K562 (cell line): ENCODE results near the gene TSPYL4. TPM values are rescaled to one million over a fixed set of nuclear protein-coding genes. Genes with fewer than 3 reads are reported as not detected.

ENCODE experiments used
- BHLHE40 ChIP-seq: IDR thresholded peaks from 2 replicates; pipeline ENCODE4 v1.6.1; 2011; ENCODE audit warnings: low read length, improper control_type of control experiment
- CBX5 ChIP-seq: IDR thresholded peaks from 2 replicates; pipeline ENCODE4 v1.6.1; 2014; ENCODE audit warnings: low read depth, borderline replicate concordance
- CCNT2 ChIP-seq: IDR thresholded peaks from 2 replicates; pipeline ENCODE4 v1.6.1; 2011; ENCODE audit warnings: borderline replicate concordance, low read depth, mild to moderate bottlenecking, moderate library complexity, mixed read lengths, low read length; ENCODE audit not compliant: insufficient read length; ENCODE audit errors: extremely low read depth
- CEBPG ChIP-seq, 3 experiments: fragments of 200-800 bp in 1 of 3; sonication (Bioruptor generic) in 1 of 3; sonication (generic) in 1 of 3; formaldehyde crosslinking in 1 of 3; IDR thresholded peaks in 2 of 3; conservative IDR thresholded peaks in 1 of 3; 2 replicates each; pipeline versions ENCODE4 v1.6.1 to v1.8.0; 2016 to 2022; ENCODE audit warnings: missing compliant biosample characterization in 2 of 3, missing genetic modification characterization in 2 of 3, mild to moderate bottlenecking in 1 of 3, missing genetic modification reagents in 1 of 3
- CREM ChIP-seq: IDR thresholded peaks from 2 replicates; pipeline ENCODE4 v1.6.1; 2014; ENCODE audit warnings: antibody characterized with exemption, low read depth
- EHMT2 ChIP-seq: fragments of 450-650 bp; IDR thresholded peaks from 2 replicates; pipeline ENCODE4 v1.6.1; 2018; ENCODE audit warnings: antibody characterized with exemption
- FOSL1 ChIP-seq: fragments of 200-800 bp; sonication (Bioruptor generic); conservative IDR thresholded peaks from 2 replicates; pipeline ENCODE4 v1.6.1; 2016; ENCODE audit warnings: missing genetic modification characterization, missing compliant biosample characterization
- HIVEP1 ChIP-seq: fragments of 250-450 bp; sonication (Bioruptor Pico); IDR thresholded peaks from 2 replicates; pipeline ENCODE4 v1.4.0; 2020; ENCODE audit warnings: mild to moderate bottlenecking
- KDM4B ChIP-seq, 2 experiments: fragments of 450-650 bp in 1 of 2; sonication (generic) in 1 of 2; IDR thresholded peaks; 2 replicates each; pipeline ENCODE4 v1.6.1; 2016 to 2017; ENCODE audit warnings: borderline replicate concordance in 2 of 2, antibody characterized with exemption in 1 of 2, low read depth in 1 of 2, mild to moderate bottlenecking in 1 of 2
- MED1 ChIP-seq: sonication (generic); formaldehyde crosslinking; IDR thresholded peaks from 2 replicates; pipeline ENCODE4 v1.8.1; 2023; ENCODE audit warnings: missing genetic modification reagents, borderline replicate concordance
- MEIS2 ChIP-seq: fragments of 450-650 bp; IDR thresholded peaks from 2 replicates; pipeline ENCODE4 v1.6.1; 2014; ENCODE audit warnings: mild to moderate bottlenecking; ENCODE audit not compliant: partially characterized antibody
- PRPF4 ChIP-seq: fragments of 200-400 bp; formaldehyde crosslinking; IDR thresholded peaks from one replicate; pipeline ENCODE4 v1.6.1; 2017; ENCODE audit warnings: low read length, low read depth, mild to moderate bottlenecking; ENCODE audit not compliant: insufficient read depth, poor library complexity, severe bottlenecking
- PURB ChIP-seq: sonication (generic); formaldehyde crosslinking; IDR thresholded peaks from 2 replicates; pipeline ENCODE4 v1.9.0; 2021; ENCODE audit warnings: low read depth, mild to moderate bottlenecking, missing genetic modification reagents
- SRSF7 ChIP-seq: fragments of 200-400 bp; formaldehyde crosslinking; optimal IDR thresholded peaks from 2 replicates; pipeline ENCODE3; 2017; ENCODE audit warnings: mild to moderate bottlenecking, low read depth, low read length
- U2AF2 ChIP-seq: fragments of 200-400 bp; formaldehyde crosslinking; optimal IDR thresholded peaks from 2 replicates; pipeline ENCODE3; 2017; ENCODE audit warnings: low read depth, mild to moderate bottlenecking, low read length
- ZNF165 ChIP-seq: fragments of 250-450 bp; sonication (Bioruptor Pico); IDR thresholded peaks from 2 replicates; pipeline ENCODE4 v1.4.0; 2020; ENCODE audit warnings: borderline replicate concordance
- ZNF224 ChIP-seq: sonication (generic); formaldehyde crosslinking; IDR thresholded peaks from 2 replicates; pipeline ENCODE4 v1.8.0; 2022; ENCODE audit warnings: mild to moderate bottlenecking, missing genetic modification reagents
- ZNF707 ChIP-seq: fragments of 250-450 bp; sonication (Bioruptor Pico); conservative IDR thresholded peaks from 2 replicates; pipeline ENCODE4 v1.8.0; 2022; ENCODE audit warnings: inconsistent platforms, mild to moderate bottlenecking, moderate library complexity
- polyA plus RNA-seq, 8 experiments: library from polyadenylated mRNA; depleted of rRNA in 4 of 8; stranded (reverse) in 5 of 8; unstranded in 3 of 8; fragments of >200 nt; fragmentation: Nextera tagmentation in 2 of 8; fragmentation: Illumina TruSeq in 1 of 8; extraction: Ambion mirVana in 2 of 8; extraction: Trizol in 1 of 8; gene quantifications; 2 replicates each; pipeline versions ENCODE4 v1.2.1 to v1.2.3, GENCODE V29; 2011 to 2014; ENCODE audit warnings: inconsistent platforms in 1 of 8, missing spikeins in 1 of 8
- total RNA-seq, 7 experiments: library from RNA; depleted of rRNA in 6 of 7; stranded (reverse); fragments of >200 nt in 6 of 7; fragmentation: Illumina TruSeq in 2 of 7; extraction: Trizol in 2 of 7; gene quantifications; 2 replicates each; pipeline versions ENCODE4 v1.2.1 to v1.2.3, GENCODE V29; 2011 to 2021; ENCODE audit warnings: low replicate concordance in 1 of 7
- TF ChIP-seq, protein P1 (sequence below), 2 experiments: fragments of 450-650 bp in 1 of 2; sonication (generic) in 1 of 2; formaldehyde crosslinking in 1 of 2; IDR thresholded peaks; 2 replicates each; pipeline versions ENCODE4 v1.7.1 to v1.9.0; 2016 to 2022; ENCODE audit warnings: inconsistent platforms in 1 of 2, mild to moderate bottlenecking in 1 of 2, missing genetic modification reagents in 1 of 2

Gene TSPYL4
- total and polyA plus RNA-seq, 9 of the 15 experiments (the other 6 are each of a cell fraction or from before 2014, with no cell fraction given): 0.69 to 18.0 (median 9.1) TPM

DNA sequence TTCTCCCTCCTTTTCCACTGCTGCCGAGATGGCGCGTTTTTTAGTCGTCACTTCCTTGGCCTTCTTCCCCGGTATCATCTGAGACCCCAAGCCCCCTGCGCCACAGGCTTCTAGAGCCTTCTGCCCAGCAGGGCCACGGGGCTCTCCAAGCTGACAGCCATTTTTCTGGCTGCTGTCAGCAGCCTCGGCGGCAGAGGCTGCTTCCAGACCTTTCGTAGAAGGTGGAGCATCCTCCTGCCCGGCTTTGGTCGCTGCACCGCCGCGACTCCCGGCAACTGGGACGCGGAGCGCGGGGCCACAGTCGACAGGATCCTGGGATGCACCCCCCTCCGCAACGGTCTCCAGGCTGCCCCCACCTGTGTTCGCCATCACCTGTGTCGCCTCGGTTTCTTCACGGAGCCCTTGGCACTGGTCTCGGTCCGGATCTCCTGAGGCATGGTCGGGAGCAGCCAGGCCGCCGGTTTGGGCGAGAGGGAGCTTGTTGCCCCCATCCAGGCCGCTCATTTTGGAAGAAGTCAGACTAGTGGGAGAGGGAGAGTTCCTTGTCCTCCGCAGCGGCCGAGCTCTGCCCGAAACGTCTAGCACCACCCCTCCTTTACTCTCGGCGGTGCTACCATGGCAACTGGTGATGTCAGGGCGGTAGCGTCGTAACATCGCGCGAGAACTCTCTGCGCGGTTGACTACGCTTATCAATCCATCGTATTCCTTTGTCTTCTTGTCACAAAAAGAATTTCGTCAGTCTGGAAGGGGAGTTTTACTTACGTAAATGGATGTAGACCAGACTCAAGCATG lies at the start of gene TSPYL4 (continued):
- 0 out of 2 replicates have a peak, but pooled peaks have one; percentile 40 for TF ChIP-seq BHLHE40
- TF ChIP-seq, protein P1, sequence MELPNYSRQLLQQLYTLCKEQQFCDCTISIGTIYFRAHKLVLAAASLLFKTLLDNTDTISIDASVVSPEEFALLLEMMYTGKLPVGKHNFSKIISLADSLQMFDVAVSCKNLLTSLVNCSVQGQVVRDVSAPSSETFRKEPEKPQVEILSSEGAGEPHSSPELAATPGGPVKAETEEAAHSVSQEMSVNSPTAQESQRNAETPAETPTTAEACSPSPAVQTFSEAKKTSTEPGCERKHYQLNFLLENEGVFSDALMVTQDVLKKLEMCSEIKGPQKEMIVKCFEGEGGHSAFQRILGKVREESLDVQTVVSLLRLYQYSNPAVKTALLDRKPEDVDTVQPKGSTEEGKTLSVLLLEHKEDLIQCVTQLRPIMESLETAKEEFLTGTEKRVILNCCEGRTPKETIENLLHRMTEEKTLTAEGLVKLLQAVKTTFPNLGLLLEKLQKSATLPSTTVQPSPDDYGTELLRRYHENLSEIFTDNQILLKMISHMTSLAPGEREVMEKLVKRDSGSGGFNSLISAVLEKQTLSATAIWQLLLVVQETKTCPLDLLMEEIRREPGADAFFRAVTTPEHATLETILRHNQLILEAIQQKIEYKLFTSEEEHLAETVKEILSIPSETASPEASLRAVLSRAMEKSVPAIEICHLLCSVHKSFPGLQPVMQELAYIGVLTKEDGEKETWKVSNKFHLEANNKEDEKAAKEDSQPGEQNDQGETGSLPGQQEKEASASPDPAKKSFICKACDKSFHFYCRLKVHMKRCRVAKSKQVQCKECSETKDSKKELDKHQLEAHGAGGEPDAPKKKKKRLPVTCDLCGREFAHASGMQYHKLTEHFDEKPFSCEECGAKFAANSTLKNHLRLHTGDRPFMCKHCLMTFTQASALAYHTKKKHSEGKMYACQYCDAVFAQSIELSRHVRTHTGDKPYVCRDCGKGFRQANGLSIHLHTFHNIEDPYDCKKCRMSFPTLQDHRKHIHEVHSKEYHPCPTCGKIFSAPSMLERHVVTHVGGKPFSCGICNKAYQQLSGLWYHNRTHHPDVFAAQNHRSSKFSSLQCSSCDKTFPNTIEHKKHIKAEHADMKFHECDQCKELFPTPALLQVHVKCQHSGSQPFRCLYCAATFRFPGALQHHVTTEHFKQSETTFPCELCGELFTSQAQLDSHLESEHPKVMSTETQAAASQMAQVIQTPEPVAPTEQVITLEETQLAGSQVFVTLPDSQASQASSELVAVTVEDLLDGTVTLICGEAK (IDR thresholded peaks at IDR 0.05): peak; percentile 76
- TF ChIP-seq, protein P1 (CRISPR knock-in tag; IDR thresholded peaks at IDR 0.05): no peak
- no peak for TF ChIP-seq CCNT2
- TF ChIP-seq KDM4B (IDR thresholded peaks at IDR 0.05; ENCODE audit: borderline replicate concordance in 2 of 2, low read depth in 1 of 2): no peak
- no peak for TF ChIP-seq HIVEP1
- TF ChIP-seq MED1 (CRISPR knock-in tag): no peak
- no peak for TF ChIP-seq FOSL1
- TF ChIP-seq MEIS2: peak; percentile 79
- TF ChIP-seq CREM: peak; percentile 96
- no peak for TF ChIP-seq ZNF707 (CRISPR knock-in tag)
- no peak for TF ChIP-seq CBX5
- no peak for TF ChIP-seq PRPF4
- TF ChIP-seq EHMT2: no peak
- TF ChIP-seq ZNF165 (CRISPR knock-in tag): no peak
- TF ChIP-seq PURB: no peak
- TF ChIP-seq CEBPG (CRISPR knock-in tag; IDR thresholded peaks at IDR 0.05): no peak; the same call in 1 of the 2 replicates
- peak in 1 of 2 experiments; percentile 8; a peak in 1 of 4 replicates for TF ChIP-seq CEBPG (tag; conservative IDR thresholded peaks at IDR 0.05 in 1 of 2, IDR thresholded peaks at IDR 0.05 in 1 of 2)
- TF ChIP-seq SRSF7: no peak
- TF ChIP-seq ZNF224 (CRISPR knock-in tag): no peak
- no peak for TF ChIP-seq U2AF2
